Purkinje cell (primary cell): ENCODE data around the gene C1QL4. TPM values are rescaled to one million over a fixed set of nuclear protein-coding genes. Genes with fewer than 3 reads are reported as not detected.

Source experiments
- polyA plus RNA-seq: library from polyadenylated mRNA; unstranded; fragments of >200 nt; fragmentation: Nextera tagmentation; gene quantifications from 2 replicates; pipeline ENCODE4 v1.2.1, GENCODE V29; 2014

The C1QL4 gene
- polyA plus RNA-seq = not detected in 2 replicates

DNA sequence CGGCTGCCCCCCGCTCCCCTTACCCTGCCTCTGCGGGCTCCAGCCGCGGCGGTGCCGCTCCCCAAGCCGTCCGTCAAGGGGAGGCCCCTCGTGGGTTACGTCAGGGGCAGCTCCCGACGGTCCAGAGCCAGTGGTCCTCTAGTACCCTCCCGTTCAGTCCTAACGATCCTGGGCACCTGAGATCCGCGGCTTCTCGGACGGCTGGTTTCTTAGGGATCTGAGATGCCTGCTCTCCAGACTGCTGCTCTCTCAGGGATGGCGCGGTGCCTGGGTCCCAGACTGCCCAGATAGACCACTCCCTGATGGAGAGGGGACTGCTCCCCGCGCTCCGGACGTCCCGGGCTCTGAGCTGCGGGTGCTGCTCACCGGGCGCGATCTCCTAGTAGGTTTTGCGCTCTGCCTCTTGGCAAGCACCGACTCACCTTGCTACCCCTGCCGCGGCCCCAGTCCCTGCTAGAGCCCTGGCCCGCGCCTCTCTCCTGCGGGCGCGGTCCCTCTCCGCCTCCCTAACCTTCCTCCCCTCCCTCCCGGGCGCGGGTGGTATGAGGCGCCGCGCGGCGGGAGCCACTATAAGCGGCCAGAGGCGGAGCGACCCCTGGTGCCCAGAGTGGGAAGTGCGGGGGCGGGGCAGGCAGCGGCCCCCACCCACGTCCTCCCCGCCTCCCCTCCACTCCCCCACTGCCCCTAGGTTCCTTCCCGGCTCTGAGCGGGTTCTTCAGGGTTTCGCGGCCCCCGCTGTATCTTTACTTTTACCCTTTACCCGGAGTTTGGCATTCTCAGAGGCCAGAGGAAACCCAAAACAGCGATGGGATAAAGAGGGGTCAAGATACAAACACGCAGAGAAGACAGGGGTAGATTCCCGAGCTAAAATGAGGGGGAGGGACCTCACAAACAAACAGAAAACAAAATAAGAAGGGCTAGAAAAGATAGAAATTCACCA lies at the start of gene C1QL4:
TSS of gene C1QL4 (minus strand) at position 544 of the 940 bp plus-strand sequence. CDS start 711 bp downstream, outside the sequence.

DNA sequence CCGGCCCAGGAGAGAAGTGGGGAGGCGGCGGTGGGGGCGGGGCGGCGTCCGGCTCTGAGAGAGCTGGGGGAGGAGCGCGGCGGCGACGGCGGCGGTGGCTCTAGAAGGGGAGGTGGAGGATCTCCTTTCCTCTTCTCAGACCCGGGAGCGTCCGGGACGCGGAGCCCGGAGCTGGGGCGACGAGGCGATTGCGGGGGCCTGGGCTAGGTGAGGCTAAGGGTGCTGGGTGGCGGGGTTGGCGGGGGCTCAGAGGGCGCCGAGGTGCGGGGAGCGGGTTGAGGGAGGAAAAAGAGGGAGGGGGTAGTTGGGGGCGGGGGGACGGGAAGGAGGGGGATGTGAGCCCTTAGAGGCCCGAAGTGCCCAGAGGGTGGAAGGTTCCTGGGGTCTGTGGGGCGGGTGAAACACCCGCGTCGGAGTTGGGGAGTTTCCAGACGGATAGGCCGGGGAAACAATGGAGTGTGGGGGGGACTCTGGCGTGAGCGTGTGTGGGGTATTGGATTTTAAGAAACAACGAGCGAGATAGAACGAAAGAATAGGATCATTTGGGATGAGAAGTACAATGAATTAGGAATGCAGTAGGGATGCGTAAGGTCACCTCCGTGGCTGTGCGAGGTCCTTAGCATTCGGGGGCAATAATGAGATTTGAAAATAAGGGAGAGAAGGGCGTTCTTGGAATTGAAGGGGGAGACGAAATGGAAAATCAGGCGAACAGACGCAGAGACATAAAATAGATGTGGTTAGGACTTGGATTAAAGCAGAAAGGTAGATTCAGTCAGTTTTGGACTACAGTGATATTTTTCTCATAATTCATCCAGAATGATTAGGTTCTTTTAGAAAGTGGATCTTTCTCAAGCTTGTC lies 30.6 kb upstream of the C1QL4 start, which contains the start of gene SPATS2:
TSS of gene SPATS2 (plus strand) at position 82 of the 859 bp plus-strand sequence. CDS start 93,551 bp downstream, outside the sequence.

DNA sequence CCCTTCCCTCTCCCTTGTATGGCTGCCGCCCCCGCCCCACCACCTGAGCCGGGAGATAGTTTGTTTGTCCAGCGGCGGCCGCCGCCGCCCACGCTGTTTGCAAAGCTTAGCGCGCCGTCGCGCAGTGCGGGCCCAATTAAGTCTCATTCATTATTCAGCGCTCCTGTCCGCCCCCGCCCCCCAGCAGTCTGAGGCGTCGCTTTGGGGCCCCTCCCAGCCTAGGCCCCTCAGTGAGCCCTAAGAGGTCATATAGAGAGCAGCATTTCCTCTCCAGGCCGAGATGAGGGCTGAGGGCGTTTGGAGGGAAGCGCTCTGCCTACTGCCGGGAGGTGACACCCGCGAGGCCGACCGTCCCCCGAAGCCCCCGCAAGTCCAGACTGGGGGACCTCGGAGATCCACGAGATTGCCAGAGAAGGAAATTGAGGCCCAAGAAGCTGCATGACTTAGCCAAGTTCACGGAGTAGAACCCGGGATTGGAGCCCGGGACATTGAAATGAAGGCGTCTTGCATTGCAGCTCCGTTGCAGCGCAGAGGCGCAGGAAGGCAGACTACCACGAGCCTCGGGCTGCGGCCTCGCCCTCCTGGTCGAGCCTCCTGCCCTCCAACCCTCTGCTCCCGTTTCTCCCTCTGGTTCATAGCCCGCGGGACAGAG lies 9.8 kb upstream of the C1QL4 start, which contains the start of gene DNAJC22:
TSS of gene DNAJC22 (plus strand) at position 230 of the 652 bp plus-strand sequence. CDS start 1,985 bp downstream, outside the sequence.

DNA sequence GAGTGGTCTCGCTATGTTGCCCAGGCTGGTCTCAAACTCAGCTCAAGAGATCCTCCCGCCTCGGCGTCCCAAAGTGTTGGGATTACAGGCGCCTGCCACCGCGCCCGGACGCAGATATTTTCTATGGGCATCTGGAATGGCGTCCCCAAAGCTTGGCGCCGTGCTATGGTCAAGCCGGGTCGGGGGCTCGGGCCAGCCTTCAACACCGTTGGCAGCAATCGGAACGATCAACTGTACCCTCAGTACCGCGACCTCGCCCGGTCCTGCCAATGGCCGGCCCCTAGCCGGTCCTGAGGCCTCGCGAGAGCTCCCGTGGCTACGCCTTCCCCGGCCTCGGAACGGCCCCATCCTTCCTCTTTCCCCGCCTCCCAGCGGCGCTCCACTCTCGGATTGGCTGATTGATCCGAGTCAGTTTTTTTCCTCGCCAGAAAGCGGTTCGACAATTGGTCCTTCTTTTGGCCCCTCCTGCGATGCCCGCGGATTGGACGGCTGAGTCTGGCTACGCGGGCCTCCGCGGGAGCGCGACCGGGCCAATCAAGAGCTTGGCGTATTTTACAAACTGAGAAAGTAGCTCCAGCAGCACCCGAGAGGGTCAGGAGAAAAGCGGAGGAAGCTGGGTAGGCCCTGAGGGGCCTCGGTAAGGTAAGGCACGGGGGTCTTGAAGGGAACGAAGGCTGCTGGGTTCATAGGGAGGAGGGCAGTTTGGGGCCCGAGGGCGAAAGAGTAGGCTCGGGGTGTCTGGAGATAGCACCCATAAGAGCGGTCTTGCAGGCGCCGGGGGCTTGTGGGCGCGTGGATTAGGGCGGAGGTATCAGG lies 14.1 kb downstream of the C1QL4 start, which contains the start of gene TROAP:
TSS of gene TROAP (plus strand) at position 548 of the 816 bp plus-strand sequence. CDS start 354 bp downstream, outside the sequence.

DNA sequence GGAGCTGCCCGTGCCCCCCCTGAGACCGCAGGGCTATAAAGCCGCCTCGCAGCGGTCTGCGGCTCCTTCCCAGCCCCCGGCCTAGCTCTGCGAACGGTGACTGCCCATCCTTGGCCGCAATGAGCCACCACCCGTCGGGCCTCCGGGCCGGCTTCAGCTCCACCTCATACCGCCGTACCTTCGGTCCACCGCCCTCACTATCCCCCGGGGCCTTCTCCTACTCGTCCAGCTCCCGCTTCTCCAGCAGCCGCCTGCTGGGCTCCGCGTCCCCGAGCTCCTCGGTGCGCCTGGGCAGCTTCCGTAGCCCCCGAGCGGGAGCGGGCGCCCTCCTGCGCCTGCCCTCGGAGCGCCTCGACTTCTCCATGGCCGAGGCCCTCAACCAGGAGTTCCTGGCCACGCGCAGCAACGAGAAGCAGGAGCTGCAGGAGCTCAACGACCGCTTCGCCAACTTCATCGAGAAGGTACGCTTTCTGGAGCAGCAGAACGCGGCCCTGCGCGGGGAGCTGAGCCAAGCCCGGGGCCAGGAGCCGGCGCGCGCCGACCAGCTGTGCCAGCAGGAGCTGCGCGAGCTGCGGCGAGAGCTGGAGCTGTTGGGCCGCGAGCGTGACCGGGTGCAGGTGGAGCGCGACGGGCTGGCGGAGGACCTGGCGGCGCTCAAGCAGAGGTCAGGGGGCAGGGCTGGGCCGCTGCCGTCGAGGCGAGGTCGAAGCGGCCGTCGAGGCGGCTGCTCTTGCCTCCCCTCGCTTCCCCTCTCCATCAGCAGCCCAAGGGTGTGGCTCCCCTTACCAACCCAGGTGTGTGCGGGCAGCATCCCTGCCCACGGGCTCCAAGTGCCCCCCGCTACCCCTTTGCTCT lies 41.7 kb downstream of the C1QL4 start, which contains the start of gene PRPH:
TSS of gene PRPH (plus strand) at position 66 of the 855 bp plus-strand sequence. CDS start at position 120, 54 bp downstream.

Other genes starting within 250 kb of the C1QL4 start
- 0.24 and 0.94 TPM in 2 replicates for gene DHH, start 242.4 kb downstream of the C1QL4 start, polyA plus RNA-seq
- 3.4 and 4.5 TPM in 2 replicates for gene LMBR1L, start 226.3 kb downstream of the C1QL4 start, polyA plus RNA-seq
- 632 and 963 TPM in 2 replicates for gene TUBA1B, start 205.8 kb downstream of the C1QL4 start, polyA plus RNA-seq
- 353 and 569 TPM in 2 replicates for gene TUBA1A, start 148.1 kb downstream of the C1QL4 start, polyA plus RNA-seq
- 1.0 and 2.8 TPM in 2 replicates for gene TUBA1C, start 72.1 kb downstream of the C1QL4 start, polyA plus RNA-seq
- not detected in 2 replicates for gene PRPH, start 42.0 kb downstream of the C1QL4 start, polyA plus RNA-seq
- gene TROAP, start 13.9 kb downstream of the C1QL4 start, polyA plus RNA-seq = not detected in 2 replicates
- not detected in 2 replicates for gene DNAJC22, start 9.7 kb upstream of the C1QL4 start, polyA plus RNA-seq
- gene SPATS2, start 30.3 kb upstream of the C1QL4 start, polyA plus RNA-seq = 16.5 and 17.9 TPM in 2 replicates
- 1.3 TPM in 1 of 2 replicates, not detected in the other for gene KCNH3, start 201.8 kb upstream of the C1QL4 start, polyA plus RNA-seq
- gene MCRS1, start 231.0 kb upstream of the C1QL4 start, polyA plus RNA-seq = 12.5 and 13.0 TPM in 2 replicates